ENCODE results near the gene HMGCS2.

The HMGCS2 gene

GRCh38 chr1:119735217-119735616 lies 33.5 kb downstream of the HMGCS2 start:
- no peak overlapping the region for H3K4me3 ChIP-seq
- H3K9me3 ChIP-seq (ENCODE audit: low read depth, low read length): no peaks in the 10 kb centered on the region
- no peak for TF ChIP-seq FOXP2 (optimal IDR thresholded peaks at IDR 0.05; ENCODE audit: control extremely low read depth, extremely low read length, insufficient read depth)
- no peak for TF ChIP-seq EZH2 (IDR thresholded peaks at IDR 0.05)
- TF ChIP-seq POLR2AphosphoS5 (IDR thresholded peaks at IDR 0.05; ENCODE audit: borderline replicate concordance, low read depth, low read length): no peak
- H3K9ac ChIP-seq (ENCODE audit: insufficient read length): no peak overlapping the region
- DNase-seq (ENCODE audit: low read depth, low spot score): no peak
- H3K27ac ChIP-seq: no peak overlapping the region
- H3K36me3 ChIP-seq (ENCODE audit: insufficient read depth, low read length): peaks cover 100% of the 10 kb centered on the region

DNA sequence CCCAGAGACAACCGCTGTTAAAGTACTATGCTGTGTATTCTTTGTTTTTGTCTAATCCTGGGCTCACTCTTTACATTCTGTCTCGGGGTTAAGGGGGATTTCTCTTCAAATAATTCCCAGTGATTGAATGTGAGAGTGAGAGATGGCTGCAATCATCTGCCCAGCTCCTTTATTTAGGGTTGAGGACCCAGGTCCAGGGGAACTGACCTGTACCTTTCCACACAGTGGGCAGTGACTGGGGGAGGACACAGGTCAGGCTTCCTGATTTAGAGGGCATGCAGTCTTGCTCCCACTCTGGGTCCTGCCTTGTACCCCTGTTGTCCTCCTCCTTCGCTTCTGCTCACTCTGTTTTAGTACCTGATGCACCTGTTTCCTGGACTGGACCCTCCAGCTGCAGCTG lies 35.0 kb downstream of the HMGCS2 start:
- H3K27ac ChIP-seq: no peak overlapping the region
- DNase-seq (ENCODE audit: low read depth, low spot score): no peak

DNA sequence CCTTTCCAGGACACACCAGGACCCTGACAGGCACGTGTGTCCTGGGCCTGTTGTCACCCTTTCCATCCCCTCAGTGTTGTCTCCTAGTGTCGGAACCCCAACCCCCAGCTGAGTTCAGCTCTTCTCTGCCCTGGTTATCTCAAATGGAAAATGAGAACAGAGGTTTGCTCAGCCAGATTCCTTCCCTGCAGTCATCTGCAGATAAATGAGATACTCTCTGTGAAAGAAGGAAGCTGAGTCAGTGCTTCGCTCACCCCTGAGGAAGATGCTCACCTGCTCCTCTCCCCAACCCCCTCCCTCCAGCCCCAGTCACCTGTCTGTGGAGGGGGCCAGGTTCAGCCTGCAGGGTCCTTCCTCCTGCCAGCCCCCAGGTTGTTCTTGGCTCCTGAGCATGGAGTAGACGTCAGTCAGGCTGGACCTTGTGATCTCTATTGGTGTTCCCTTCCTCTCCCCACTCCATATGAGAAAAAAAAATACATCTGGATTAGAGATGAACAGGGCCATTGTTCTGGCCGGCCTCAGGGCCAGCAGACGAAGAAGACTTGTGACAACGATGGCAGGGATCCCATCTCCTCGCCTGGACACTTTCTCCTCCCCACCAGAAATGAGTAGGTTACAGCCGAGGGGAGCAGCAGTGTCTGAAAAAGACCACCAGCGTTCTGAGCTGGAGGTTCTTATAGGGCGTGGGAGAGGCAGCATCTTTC lies 36.1 kb downstream of the HMGCS2 start:
- Histone ChIP-seq H3K4me3 (no peak overlapping the region), H3K9ac (ENCODE audit: insufficient read length) (no peak overlapping the region), H3K9me3 (ENCODE audit: low read depth, low read length) (no peaks in the 10 kb centered on the region), H3K27ac (no peak overlapping the region), H3K36me3 (ENCODE audit: insufficient read depth, low read length) (peaks cover 100% of the 10 kb centered on the region)
- no peak for TF ChIP-seq FOXP2 (optimal IDR thresholded peaks at IDR 0.05; ENCODE audit: control extremely low read depth, extremely low read length, insufficient read depth)
- no peak for TF ChIP-seq EZH2 (IDR thresholded peaks at IDR 0.05)
- no peak for TF ChIP-seq POLR2AphosphoS5 (IDR thresholded peaks at IDR 0.05; ENCODE audit: borderline replicate concordance, low read depth, low read length)
- no peak for DNase-seq (ENCODE audit: low read depth, low spot score)

More for the DNA sequence above, 35.0 kb downstream of the HMGCS2 start:
- TF ChIP-seq FOXP2 (optimal IDR thresholded peaks at IDR 0.05; ENCODE audit: control extremely low read depth, extremely low read length, insufficient read depth): no peak
- no peak overlapping the region for H3K4me3 ChIP-seq
- H3K9ac ChIP-seq (ENCODE audit: insufficient read length): no peak overlapping the region
- no peaks in the 10 kb centered on the region for H3K9me3 ChIP-seq (ENCODE audit: low read depth, low read length)
- H3K36me3 ChIP-seq (ENCODE audit: insufficient read depth, low read length): peaks cover 100% of the 10 kb centered on the region

- Histone ChIP-seq H3K9ac (ENCODE audit: insufficient read length) (no peak overlapping the region), H3K9me3 (ENCODE audit: low read depth, low read length) (no peaks in the 10 kb centered on the region), H3K4me3 (no peak overlapping the region), H3K36me3 (ENCODE audit: insufficient read depth, low read length) (peaks cover 98% of the 10 kb centered on the region), H3K27ac (no peak overlapping the region)
- no peak for DNase-seq (ENCODE audit: low read depth, low spot score)
- TF ChIP-seq POLR2AphosphoS5 (IDR thresholded peaks at IDR 0.05; ENCODE audit: borderline replicate concordance, low read depth, low read length) (no peak), EZH2 (IDR thresholded peaks at IDR 0.05) (no peak), FOXP2 (optimal IDR thresholded peaks at IDR 0.05; ENCODE audit: control extremely low read depth, extremely low read length, insufficient read depth) (no peak)
Measured at GRCh38 chr1:119731741-119732430, 36.8 kb downstream of the HMGCS2 start.

- peaks cover 98% of the 10 kb centered on the region for H3K36me3 ChIP-seq (ENCODE audit: insufficient read depth, low read length)
- no peak for DNase-seq (ENCODE audit: low read depth, low spot score)
- H3K9ac ChIP-seq (ENCODE audit: insufficient read length): no peak overlapping the region
- H3K9me3 ChIP-seq (ENCODE audit: low read depth, low read length): no peaks in the 10 kb centered on the region
- H3K27ac ChIP-seq: no peak overlapping the region
- TF ChIP-seq EZH2 (IDR thresholded peaks at IDR 0.05) (no peak), FOXP2 (optimal IDR thresholded peaks at IDR 0.05; ENCODE audit: control extremely low read depth, extremely low read length, insufficient read depth) (no peak), POLR2AphosphoS5 (IDR thresholded peaks at IDR 0.05; ENCODE audit: borderline replicate concordance, low read depth, low read length) (no peak)
- no peak overlapping the region for H3K4me3 ChIP-seq
Measured at GRCh38 chr1:119731060-119731459, 37.6 kb downstream of the HMGCS2 start.

- no peak overlapping the region for H3K27ac ChIP-seq
- H3K9ac ChIP-seq (ENCODE audit: insufficient read length): no peak overlapping the region
- peaks cover 98% of the 10 kb centered on the region for H3K36me3 ChIP-seq (ENCODE audit: insufficient read depth, low read length)
- no peak for DNase-seq (ENCODE audit: low read depth, low spot score)
- TF ChIP-seq FOXP2 (optimal IDR thresholded peaks at IDR 0.05; ENCODE audit: control extremely low read depth, extremely low read length, insufficient read depth) (no peak), POLR2AphosphoS5 (IDR thresholded peaks at IDR 0.05; ENCODE audit: borderline replicate concordance, low read depth, low read length) (no peak), EZH2 (IDR thresholded peaks at IDR 0.05) (no peak)
- H3K9me3 ChIP-seq (ENCODE audit: low read depth, low read length): no peaks in the 10 kb centered on the region
- H3K4me3 ChIP-seq: no peak overlapping the region
Measured at GRCh38 chr1:119729044-119729443, 39.7 kb downstream of the HMGCS2 start.

DNA sequence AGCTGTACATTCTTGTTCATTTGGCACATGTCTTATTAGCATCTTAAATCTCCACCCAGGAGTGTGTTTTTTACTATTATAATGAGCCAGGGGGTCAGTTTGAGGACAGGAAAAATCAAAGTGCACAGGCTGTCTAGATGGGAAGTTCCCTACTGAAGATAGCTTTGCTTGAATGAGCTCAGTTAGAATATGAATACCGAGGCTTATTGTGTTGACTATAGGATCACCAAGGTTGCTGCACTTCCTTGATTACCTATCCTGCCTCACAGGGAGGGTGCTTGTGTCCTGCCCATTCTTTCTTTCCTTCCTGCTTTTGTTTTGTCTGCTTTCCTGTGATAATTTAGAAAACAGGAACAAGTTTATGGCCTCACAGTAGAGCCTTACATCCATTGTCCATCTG lies 40.7 kb downstream of the HMGCS2 start:
- Histone ChIP-seq H3K36me3 (ENCODE audit: insufficient read depth, low read length) (peaks cover 98% of the 10 kb centered on the region), H3K9me3 (ENCODE audit: low read depth, low read length) (no peaks in the 10 kb centered on the region), H3K4me3 (no peak overlapping the region), H3K27ac (no peak overlapping the region), H3K9ac (ENCODE audit: insufficient read length) (no peak overlapping the region)
- TF ChIP-seq POLR2AphosphoS5 (IDR thresholded peaks at IDR 0.05; ENCODE audit: borderline replicate concordance, low read depth, low read length) (no peak), FOXP2 (optimal IDR thresholded peaks at IDR 0.05; ENCODE audit: control extremely low read depth, extremely low read length, insufficient read depth) (no peak), EZH2 (IDR thresholded peaks at IDR 0.05) (no peak)
- DNase-seq (ENCODE audit: low read depth, low spot score): no peak

DNA sequence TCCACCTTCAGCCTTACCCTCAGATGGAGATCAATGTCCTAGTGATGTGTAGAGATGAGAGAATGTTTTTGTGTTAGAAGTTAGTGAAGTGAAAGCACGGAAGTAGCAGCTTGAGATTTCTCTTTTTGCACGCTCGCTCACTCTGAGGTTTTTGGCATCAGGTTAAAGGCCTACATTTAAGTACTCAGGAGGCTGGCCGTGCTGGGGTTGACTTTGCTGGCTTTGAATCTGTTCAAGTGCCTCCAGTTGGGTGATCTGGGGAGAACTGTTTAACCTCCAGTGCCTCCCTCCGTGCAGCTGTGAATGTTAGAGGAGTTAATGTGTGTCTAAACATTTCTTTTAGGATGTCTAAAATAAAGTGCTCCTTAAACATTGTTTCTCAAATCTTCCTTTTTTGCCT lies 43.1 kb downstream of the HMGCS2 start:
- H3K9ac ChIP-seq (ENCODE audit: insufficient read length): no peak overlapping the region
- H3K9me3 ChIP-seq (ENCODE audit: low read depth, low read length): no peaks in the 10 kb centered on the region
- H3K27ac ChIP-seq: no peak overlapping the region
- H3K4me3 ChIP-seq: no peak overlapping the region
- H3K36me3 ChIP-seq (ENCODE audit: insufficient read depth, low read length): peaks cover 98% of the 10 kb centered on the region
- TF ChIP-seq EZH2 (IDR thresholded peaks at IDR 0.05): no peak
- TF ChIP-seq FOXP2 (optimal IDR thresholded peaks at IDR 0.05; ENCODE audit: control extremely low read depth, extremely low read length, insufficient read depth): no peak
- DNase-seq (ENCODE audit: low read depth, low spot score): no peak

Data from SK-N-MC (cell line).